ENCODE measurements around the gene NOS3. TPM values are rescaled to one million over a fixed set of nuclear protein-coding genes. Genes with fewer than 3 reads are reported as not detected.

NOS3 gene
- total and polyA plus RNA-seq, 9 of the 15 experiments (the other 6 are each of a cell fraction or from before 2014, with no cell fraction given), result 1.1 to 121 (median 23.6) TPM

GRCh38 chr7:150959739-150960734 lies 30.8 kb upstream of the NOS3 start (continued):
- TF ChIP-seq FOXK2 (conservative IDR thresholded peaks at IDR 0.05 in 1 of 2, IDR thresholded peaks at IDR 0.05 in 1 of 2; ENCODE audit: low read depth in 2 of 2), result peak; percentile 72 to 80
- TF ChIP-seq ARID3A (IDR thresholded peaks at IDR 0.05; ENCODE audit: borderline replicate concordance, low read depth, low read length), result peak; percentile 65; the same call in 1 of the 2 replicates
- peak in 1 of 2 experiments; percentile 51; a peak in 1 of 4 replicates for TF ChIP-seq ETV6 (IDR thresholded peaks at IDR 0.05; ENCODE audit: borderline replicate concordance in 1 of 2, low read depth in 2 of 2, low read length in 1 of 2)
- no peak for TF ChIP-seq ETV6 (CRISPR knock-in tag; IDR thresholded peaks at IDR 0.05; ENCODE audit: borderline replicate concordance)
- TF ChIP-seq MXD1 (CRISPR knock-in tag; IDR thresholded peaks at IDR 0.05; ENCODE audit: borderline replicate concordance, poor library complexity, severe bottlenecking), result peak; percentile 77
- TF ChIP-seq MGA (IDR thresholded peaks at IDR 0.05), result no peak
- TF ChIP-seq ZC3H8 (IDR thresholded peaks at IDR 0.05), result peak; percentile 64; the same call in 1 of the 2 replicates
- TF ChIP-seq NCOA6 (IDR thresholded peaks at IDR 0.05), result no peak

Measured in K562 (cell line).